ENCODE measurements around the gene ZNF595. TPM values are rescaled to one million over a fixed set of nuclear protein-coding genes. Genes with fewer than 3 reads are reported as not detected.
A peak's percentile ranks its signal among the peaks of the same experiment; 100 is the strongest.

The ZNF595 gene
- total RNA-seq, 4 donors from 2014 or later, result 15.3 to 31.5 (median 24.2) TPM

- Histone ChIP-seq H3K9me3 (no peaks in the 10 kb centered on the region), H3K27me3 (no peaks in the 10 kb centered on the region), H3K4me3 (peak within 1 kb of the TSS; percentile 90), H3K27ac (peak within 1 kb of the TSS; percentile 96), H3K36me3 (peaks cover 16% of the 10 kb centered on the region), H3K4me1 (peaks cover 17% of the 10 kb centered on the region)
- peak; percentile 96 for DNase-seq (ENCODE audit: low spot score in 2 of 2)
- WGBS, result 0% methylated on average over 9 of the region's 44 CpGs
- TF ChIP-seq POLR2AphosphoS5 (IDR thresholded peaks at IDR 0.05) (peak in 2 of 3 donors; percentile 70 to 71), EP300 (IDR thresholded peaks at IDR 0.05) (no peak), POLR2A (IDR thresholded peaks at IDR 0.05) (peak in 1 of 2 donors; percentile 55)
These were observed 71.4 kb downstream of the ZNF595 start, which contains the start of gene ZNF718 for GRCh38 chr4:124275-125081. Gene ZNF718, plus strand, starts transcription at chr4:124501. Its CDS starts 170 bp downstream, at chr4:124671.

- peaks cover 16% of the 10 kb centered on the region for H3K36me3 ChIP-seq
- H3K27ac ChIP-seq, result peak overlapping the region; percentile 96
- WGBS, result 1% methylated on average over 14 of the region's 30 CpGs
- TF ChIP-seq POLR2AphosphoS5 (IDR thresholded peaks at IDR 0.05), result no peak
- TF ChIP-seq CTCF (IDR thresholded peaks at IDR 0.05), result no peak
- no peak for TF ChIP-seq EP300 (IDR thresholded peaks at IDR 0.05)
- TF ChIP-seq POLR2A (IDR thresholded peaks at IDR 0.05), result no peak
- peaks cover 17% of the 10 kb centered on the region for H3K4me1 ChIP-seq
- H3K27me3 ChIP-seq, result no peaks in the 10 kb centered on the region
- H3K9me3 ChIP-seq, result no peaks in the 10 kb centered on the region
- peak overlapping the region; percentile 90 for H3K4me3 ChIP-seq
- DNase-seq (ENCODE audit: low spot score in 2 of 2), result no peak
These were observed 72.1 kb downstream of the ZNF595 start for GRCh38 chr4:125091-125771.

GRCh38 chr4:125833-126232, 72.7 kb downstream of the ZNF595 start:
- no peak for TF ChIP-seq POLR2A (IDR thresholded peaks at IDR 0.05)
- TF ChIP-seq POLR2AphosphoS5 (IDR thresholded peaks at IDR 0.05), result no peak
- TF ChIP-seq EP300 (IDR thresholded peaks at IDR 0.05), result no peak
- TF ChIP-seq CTCF (IDR thresholded peaks at IDR 0.05), result no peak
- WGBS, result 36% methylated on average over 5 of the region's 5 CpGs
- Histone ChIP-seq H3K9me3 (no peaks in the 10 kb centered on the region), H3K36me3 (peaks cover 16% of the 10 kb centered on the region), H3K4me3 (peak overlapping the region; percentile 90), H3K27ac (peak overlapping the region; percentile 96), H3K4me1 (peaks cover 17% of the 10 kb centered on the region), H3K27me3 (no peaks in the 10 kb centered on the region)
- no peak for DNase-seq (ENCODE audit: low spot score in 2 of 2)

DNA sequence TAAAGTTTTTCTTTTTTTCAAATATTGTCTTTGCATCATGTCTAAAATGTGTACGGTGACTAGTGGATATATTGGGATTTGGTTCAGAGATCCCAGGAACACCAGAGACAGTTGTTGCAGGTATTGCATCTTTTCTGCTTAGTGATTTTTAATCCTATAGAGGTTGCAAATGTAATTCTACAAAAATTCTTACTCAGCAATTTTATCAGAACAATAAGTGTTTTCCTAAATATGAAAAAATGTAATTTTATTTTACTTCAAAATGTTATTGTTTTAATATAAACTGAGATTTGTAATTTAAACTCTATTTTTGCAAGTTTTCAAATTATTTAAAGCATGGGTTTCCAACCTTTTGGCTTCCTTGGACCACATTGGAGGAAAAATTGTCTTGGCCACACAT, 79.4 kb downstream of the ZNF595 start:
- Histone ChIP-seq H3K4me1 (no peaks in the 10 kb centered on the region), H3K9me3 (peaks cover 12% of the 10 kb centered on the region), H3K27me3 (no peaks in the 10 kb centered on the region), H3K4me3 (no peak overlapping the region), H3K27ac (no peak overlapping the region), H3K36me3 (peaks cover 67% of the 10 kb centered on the region)
- TF ChIP-seq EP300 (IDR thresholded peaks at IDR 0.05) (no peak), POLR2AphosphoS5 (IDR thresholded peaks at IDR 0.05) (no peak), POLR2A (IDR thresholded peaks at IDR 0.05) (no peak), CTCF (IDR thresholded peaks at IDR 0.05) (no peak)
- no peak for DNase-seq (ENCODE audit: low spot score in 2 of 2)
- WGBS, result no CpG with 5 or more reads among the region's 1 CpG

Other genes starting within 250 kb of the ZNF595 start
- 10 to 100 TPM in 2 of 4 donors, 1 to 10 TPM in 2; 3.4 to 20.5 (median 10.1) TPM for gene ZNF718, start 71.2 kb downstream of the ZNF595 start, total RNA-seq

Data from suprapubic skin (tissue), 4 donors.